Measurements from ENCODE around the gene TRABD2B. TPM values are rescaled to one million over a fixed set of nuclear protein-coding genes. Genes with fewer than 3 reads are reported as not detected.

TRABD2B gene
- total and polyA plus RNA-seq, 2 of the 4 experiments (the other 2 are of a cell fraction): not detected

GRCh38 chr1:47769983-47770382 is 227.2 kb downstream of the TRABD2B start:
- no peaks in the 10 kb centered on the region for H3K9me1 ChIP-seq (ENCODE audit: insufficient read depth, low read length)
- H4K8ac ChIP-seq (ENCODE audit: low read depth in 2 of 2, low read length in 2 of 2): no peak overlapping the region
- intact Hi-C loops (cut with micrococcal nuclease) (no loop called here), dilution Hi-C loops (cut with HindIII; ENCODE audit: low sequenced_read_pairs, unreplicated experiment) (no loop called here), in situ Hi-C loops (cut with MboI; ENCODE audit: low sequenced_read_pairs) (no loop called here)
- WGBS, 2 experiments (ENCODE audit: extremely low coverage in 2 of 2, insufficient read length in 1 of 2): 58% methylated on average over 4 of the region's 4 CpGs; no CpG with 5 or more reads in 1 of the 2 experiments
- DNase-seq: no peak
- no peak for ATAC-seq (ENCODE audit: low read depth)
- H3K4me1 ChIP-seq (ENCODE audit: control insufficient read depth, insufficient read depth, low read length): no peaks in the 10 kb centered on the region
- no peak overlapping the region for H2BK5ac ChIP-seq (ENCODE audit: low read depth, low read length, poor library complexity, severe bottlenecking)
- no peaks in the 10 kb centered on the region for H4K20me1 ChIP-seq (ENCODE audit: insufficient read depth, low read length)
- H3K56ac ChIP-seq (ENCODE audit: extremely low read depth, insufficient read depth, low read length): no peak overlapping the region
- ChIA-PET POLR2A (ENCODE audit: unreplicated experiment) (no interaction called here), CTCF (no interaction called here)
- H2BK15ac ChIP-seq (ENCODE audit: low read depth, low read length): no peak overlapping the region
- no peak overlapping the region for H4K91ac ChIP-seq (ENCODE audit: insufficient read depth, low read depth, low read length)
- TF ChIP-seq ELK1 (IDR thresholded peaks at IDR 0.05; ENCODE audit: borderline replicate concordance, low read depth, low read length): no peak
- TF ChIP-seq MAFK (IDR thresholded peaks at IDR 0.05; ENCODE audit: low read depth, low read length): no peak
- no peak for TF ChIP-seq RAD21 (IDR thresholded peaks at IDR 0.05; ENCODE audit: low read length)
- no peak for TF ChIP-seq CEBPB (IDR thresholded peaks at IDR 0.05; ENCODE audit: low read depth, low read length)
- no peak for TF ChIP-seq POLR2A (IDR thresholded peaks at IDR 0.05; ENCODE audit: low read depth, low read length)
- no peak for TF ChIP-seq RFX5 (IDR thresholded peaks at IDR 0.05; ENCODE audit: low read depth, low read length)
- TF ChIP-seq NFE2L2 (IDR thresholded peaks at IDR 0.05; ENCODE audit: low read depth, low read length): no peak
- no peak for TF ChIP-seq USF2 (IDR thresholded peaks at IDR 0.05; ENCODE audit: low read depth, low read length)
- no peak for TF ChIP-seq SMC3 (IDR thresholded peaks at IDR 0.05; ENCODE audit: low read depth, low read length)
- no peak for TF ChIP-seq CHD1 (IDR thresholded peaks at IDR 0.05; ENCODE audit: low read depth, low read length)
- no peak for TF ChIP-seq BHLHE40 (IDR thresholded peaks at IDR 0.05; ENCODE audit: low read depth, low read length)
- no peak for TF ChIP-seq FOS (IDR thresholded peaks at IDR 0.05; ENCODE audit: low read depth, low read length)
- TF ChIP-seq MAZ (IDR thresholded peaks at IDR 0.05; ENCODE audit: borderline replicate concordance, low read depth, low read length): no peak
- no peak for TF ChIP-seq RCOR1 (IDR thresholded peaks at IDR 0.05; ENCODE audit: insufficient replicate concordance, low read length)
- no peak for TF ChIP-seq MXI1 (IDR thresholded peaks at IDR 0.05; ENCODE audit: borderline replicate concordance, low read depth, low read length)
- BruUV-seq (replicated peaks): no TSS peak
- no peak overlapping the region for H2AK5ac ChIP-seq (ENCODE audit: low read depth, low read length)
- no peak overlapping the region for H4K5ac ChIP-seq (ENCODE audit: low read depth, low read length)
- no peak overlapping the region for H3K9ac ChIP-seq (ENCODE audit: low read depth, low read length)
- H2AK9ac ChIP-seq (replicated peaks; ENCODE audit: low read depth, low read length, poor library complexity): no peak overlapping the region
- no peak overlapping the region for H3K18ac ChIP-seq (ENCODE audit: low read depth, low read length)
- H3K4ac ChIP-seq (ENCODE audit: low read depth, low read length): no peak overlapping the region
- no peaks in the 10 kb centered on the region for H3K79me1 ChIP-seq (ENCODE audit: low read depth in 1 of 2, low read length in 2 of 2)
- no peaks in the 10 kb centered on the region; the same call in 1 of the 2 replicates for H3K27me3 ChIP-seq (ENCODE audit: control insufficient read depth, insufficient read depth, low read length)
- H3K23ac ChIP-seq (ENCODE audit: low read depth, low read length): no peak overlapping the region
- no peak overlapping the region for H3K4me3 ChIP-seq (ENCODE audit: insufficient read depth, low read depth, low read length)
- no peak overlapping the region for H2AFZ ChIP-seq (replicated peaks; ENCODE audit: low read length, poor library complexity)
- H3K36me3 ChIP-seq (ENCODE audit: control insufficient read depth, insufficient read depth, low read length): no peaks in the 10 kb centered on the region
- no peak overlapping the region for H3K27ac ChIP-seq (ENCODE audit: insufficient read depth, low read length)
- H3K14ac ChIP-seq (replicated peaks; ENCODE audit: low read depth, low read length): no peak overlapping the region
- no peak overlapping the region for H3K4me2 ChIP-seq (ENCODE audit: low read depth, low read length)
- H2BK20ac ChIP-seq (ENCODE audit: low read depth, low read length): no peak overlapping the region
- H3K9me3 ChIP-seq (ENCODE audit: control insufficient read depth, insufficient read depth, low read length): no peaks in the 10 kb centered on the region
- no peak overlapping the region for H2BK120ac ChIP-seq (ENCODE audit: low read depth, low read length)
